A549 treated with AZD2906 at 1 μM for 4 hours (cell line): Measurements from ENCODE around the gene ANXA1. TPM values are rescaled to one million over a fixed set of nuclear protein-coding genes. Genes with fewer than 3 reads are reported as not detected.

Experiments
- total RNA-seq: library from RNA; stranded (reverse); fragments of 200-300 nt; extraction: Qiagen RNA extraction; gene quantifications from 5 replicates; pipeline ENCODE4 v1.2.3, GENCODE V29; 2022

Gene ANXA1
- 1,020 to 1,167 TPM (median 1,139 TPM) in 5 replicates for total RNA-seq

GRCh38 chr9:73151653-73152542, at the start of gene ANXA1:
Gene ANXA1, plus strand, starts transcription at chr9:73151865. Its CDS starts 6,671 bp downstream, at chr9:73158536.

Other genes with a start within 250 kb of the ANXA1 start
- gene ALDH1A1, start 198.8 kb upstream of the ANXA1 start, total RNA-seq: 4,437 to 6,543 TPM (median 5,218 TPM) in 5 replicates